ENCODE measurements around the gene GEN1. TPM values are rescaled to one million over a fixed set of nuclear protein-coding genes. Genes with fewer than 3 reads are reported as not detected.

GEN1 gene
- total RNA-seq, 6 experiments from 2014 or later, result 9.8 to 16.5 (median 13.1) TPM

- DNase-seq, result no peak
- Mint-ChIP-seq H3K9me3 (no peaks in the 10 kb centered on the region), H3K4me3 (no peak overlapping the region), H3K27me3 (ENCODE audit: insufficient read depth) (peaks cover 12% of the 10 kb centered on the region), H3K4me1 (ENCODE audit: low read depth) (no peaks in the 10 kb centered on the region), H3K36me3 (ENCODE audit: low read depth) (no peaks in the 10 kb centered on the region), H3K27ac (no peak overlapping the region)
- no peak for TF ChIP-seq CTCF (IDR thresholded peaks at IDR 0.05)
Measured at GRCh38 chr2:17803497-17803896, 49.6 kb downstream of the GEN1 start.

- no peak for TF ChIP-seq CTCF (IDR thresholded peaks at IDR 0.05)
- peaks cover 8% of the 10 kb centered on the region for H3K27me3 Mint-ChIP-seq (ENCODE audit: insufficient read depth)
- H3K9me3 Mint-ChIP-seq, result no peaks in the 10 kb centered on the region
- H3K36me3 Mint-ChIP-seq (ENCODE audit: low read depth), result no peaks in the 10 kb centered on the region
- DNase-seq, result no peak
- H3K4me3 Mint-ChIP-seq, result no peak overlapping the region
- H3K4me1 Mint-ChIP-seq (ENCODE audit: low read depth), result no peaks in the 10 kb centered on the region
- H3K27ac Mint-ChIP-seq, result no peak overlapping the region
Measured at GRCh38 chr2:17804358-17804757, 50.4 kb downstream of the GEN1 start.

GRCh38 chr2:17805166-17805565 is 51.2 kb downstream of the GEN1 start:
- Mint-ChIP-seq H3K4me3 (no peak overlapping the region), H3K27ac (no peak overlapping the region), H3K9me3 (no peaks in the 10 kb centered on the region), H3K36me3 (ENCODE audit: low read depth) (no peaks in the 10 kb centered on the region), H3K27me3 (ENCODE audit: insufficient read depth) (peaks cover 7% of the 10 kb centered on the region), H3K4me1 (ENCODE audit: low read depth) (no peaks in the 10 kb centered on the region)
- DNase-seq, result no peak
- TF ChIP-seq CTCF (IDR thresholded peaks at IDR 0.05), result no peak

- DNase-seq, result no peak
- no peak overlapping the region for H3K27ac Mint-ChIP-seq
- no peak overlapping the region for H3K4me3 Mint-ChIP-seq
- no peaks in the 10 kb centered on the region for H3K4me1 Mint-ChIP-seq (ENCODE audit: low read depth)
- no peaks in the 10 kb centered on the region for H3K9me3 Mint-ChIP-seq
- H3K36me3 Mint-ChIP-seq (ENCODE audit: low read depth), result no peaks in the 10 kb centered on the region
- H3K27me3 Mint-ChIP-seq (ENCODE audit: insufficient read depth), result peaks cover 7% of the 10 kb centered on the region
- no peak for TF ChIP-seq CTCF (IDR thresholded peaks at IDR 0.05)
Measured at GRCh38 chr2:17805717-17806363, 51.9 kb downstream of the GEN1 start.

- DNase-seq, result peak; percentile 20
- H3K36me3 Mint-ChIP-seq (ENCODE audit: low read depth), result no peaks in the 10 kb centered on the region
- peaks cover 11% of the 10 kb centered on the region for H3K4me1 Mint-ChIP-seq (ENCODE audit: low read depth)
- H3K9me3 Mint-ChIP-seq, result no peaks in the 10 kb centered on the region
- TF ChIP-seq CTCF (IDR thresholded peaks at IDR 0.05), result no peak
- H3K4me3 Mint-ChIP-seq, result peak overlapping the region; percentile 5; the same call in 1 of the 2 replicates
- H3K27ac Mint-ChIP-seq, result no peak overlapping the region
- H3K27me3 Mint-ChIP-seq (ENCODE audit: insufficient read depth), result peaks cover 6% of the 10 kb centered on the region
Measured at GRCh38 chr2:17813010-17813741, 59.2 kb downstream of the GEN1 start.

Measured in HFFc6 (cell line).